NCI-H345 treated with DMSO at 0.1 percent for 48 hours (cell line): ENCODE measurements around the gene ARMC2.
A peak's percentile ranks its signal among the peaks of the same experiment; 100 is the strongest.
"Not testable (repeated sequence)": the region's sequence is repeated elsewhere in the genome, so short reads cannot be mapped to it uniquely, and the experiment has no call there.

ENCODE experiments used
- DNase-seq: peaks from one replicate; lab custom pipeline; 2025; ENCODE audit not compliant: unreplicated experiment; lab: John Stamatoyannopoulos, UW

The ARMC2 gene, protein sequence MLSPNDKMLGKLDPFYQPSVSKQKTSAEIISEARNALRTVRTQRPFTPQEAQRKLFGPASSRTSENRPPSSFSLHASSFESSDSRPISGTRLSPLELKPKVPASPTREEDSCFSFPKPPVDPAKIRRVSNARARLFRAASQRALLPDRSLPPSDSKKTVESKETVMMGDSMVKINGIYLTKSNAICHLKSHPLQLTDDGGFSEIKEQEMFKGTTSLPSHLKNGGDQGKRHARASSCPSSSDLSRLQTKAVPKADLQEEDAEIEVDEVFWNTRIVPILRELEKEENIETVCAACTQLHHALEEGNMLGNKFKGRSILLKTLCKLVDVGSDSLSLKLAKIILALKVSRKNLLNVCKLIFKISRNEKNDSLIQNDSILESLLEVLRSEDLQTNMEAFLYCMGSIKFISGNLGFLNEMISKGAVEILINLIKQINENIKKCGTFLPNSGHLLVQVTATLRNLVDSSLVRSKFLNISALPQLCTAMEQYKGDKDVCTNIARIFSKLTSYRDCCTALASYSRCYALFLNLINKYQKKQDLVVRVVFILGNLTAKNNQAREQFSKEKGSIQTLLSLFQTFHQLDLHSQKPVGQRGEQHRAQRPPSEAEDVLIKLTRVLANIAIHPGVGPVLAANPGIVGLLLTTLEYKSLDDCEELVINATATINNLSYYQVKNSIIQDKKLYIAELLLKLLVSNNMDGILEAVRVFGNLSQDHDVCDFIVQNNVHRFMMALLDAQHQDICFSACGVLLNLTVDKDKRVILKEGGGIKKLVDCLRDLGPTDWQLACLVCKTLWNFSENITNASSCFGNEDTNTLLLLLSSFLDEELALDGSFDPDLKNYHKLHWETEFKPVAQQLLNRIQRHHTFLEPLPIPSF

GRCh38 chr6:108848116-108848868, at the start of gene ARMC2:
TSS of gene ARMC2 (plus strand) at chr6:108848422. CDS start at chr6:108854268, 5,846 bp downstream.
- DNase-seq, result peak; percentile 78

- DNase-seq, result no peak
These were observed 49.4 kb upstream of the ARMC2 start for GRCh38 chr6:108798670-108799353.

GRCh38 chr6:108799354-108799717, 48.9 kb upstream of the ARMC2 start:
- no peak for DNase-seq

GRCh38 chr6:108799791-108800190, 48.4 kb upstream of the ARMC2 start:
- DNase-seq, result no peak

GRCh38 chr6:108800427-108800864, 47.8 kb upstream of the ARMC2 start:
- DNase-seq, result no peak

DNA sequence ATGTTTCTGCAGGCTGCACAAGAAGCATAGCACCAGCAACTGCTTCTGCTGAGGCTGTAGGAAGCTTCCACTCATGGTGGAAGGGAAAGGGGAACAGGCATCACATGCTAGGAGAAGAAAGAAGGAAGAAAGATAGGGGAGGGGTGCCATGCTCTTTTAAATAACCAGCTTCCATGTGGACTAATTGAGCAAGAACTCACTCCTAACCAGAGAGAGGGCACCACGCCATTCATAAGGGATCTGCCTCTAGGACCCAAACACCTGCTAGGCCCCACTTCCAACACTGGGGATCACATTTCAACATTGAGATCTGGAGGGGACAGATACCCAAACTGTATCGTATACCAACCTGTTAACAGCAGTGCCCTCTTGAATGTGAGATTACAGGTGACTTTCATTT, 46.9 kb upstream of the ARMC2 start:
- DNase-seq, result no peak

DNA sequence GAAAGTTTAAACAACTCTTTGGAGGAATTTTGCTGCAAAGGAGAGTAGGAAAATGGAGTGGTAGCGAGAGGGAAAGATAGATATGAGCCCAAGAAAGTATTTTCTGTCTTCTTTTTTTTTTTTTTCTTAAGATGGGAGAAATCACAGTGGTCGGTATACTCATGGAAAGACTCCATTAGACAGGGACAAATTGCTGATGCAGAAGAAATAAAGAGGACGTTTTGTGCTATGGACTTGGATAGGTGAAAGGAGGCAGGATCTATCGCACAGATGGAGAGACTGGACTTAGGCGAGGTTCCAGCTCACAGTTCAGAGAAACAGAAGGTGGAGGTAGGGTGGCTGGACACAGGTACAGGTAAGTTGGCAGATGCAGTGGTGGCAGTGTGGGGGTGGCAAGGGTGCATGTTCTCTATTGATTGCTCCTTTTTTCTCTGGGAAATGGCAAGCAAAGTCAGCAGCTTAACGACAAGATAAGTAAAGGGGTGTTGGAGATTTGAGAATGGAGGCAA, 44.2 kb upstream of the ARMC2 start:
- DNase-seq, result no peak

DNA sequence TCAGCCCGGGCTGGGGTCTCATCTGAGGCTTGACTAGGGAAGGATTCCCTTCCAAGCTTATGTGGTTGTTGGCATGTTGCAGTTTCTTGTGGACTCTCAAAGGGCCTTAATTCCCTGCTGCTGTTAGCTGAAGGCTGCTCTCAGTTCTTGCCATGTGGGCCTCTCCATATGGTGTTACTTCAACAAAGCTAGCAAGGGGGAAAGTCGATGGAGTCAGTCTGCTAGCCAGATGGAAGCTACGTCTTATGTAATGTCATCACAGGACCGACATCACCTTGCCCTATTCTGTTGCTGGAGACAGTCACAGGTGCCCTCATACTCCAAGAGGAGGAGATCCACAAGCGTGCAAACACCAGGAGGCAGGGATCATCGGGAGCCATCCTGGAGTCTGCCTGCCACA, 43.3 kb upstream of the ARMC2 start:
- no peak for DNase-seq

DNA sequence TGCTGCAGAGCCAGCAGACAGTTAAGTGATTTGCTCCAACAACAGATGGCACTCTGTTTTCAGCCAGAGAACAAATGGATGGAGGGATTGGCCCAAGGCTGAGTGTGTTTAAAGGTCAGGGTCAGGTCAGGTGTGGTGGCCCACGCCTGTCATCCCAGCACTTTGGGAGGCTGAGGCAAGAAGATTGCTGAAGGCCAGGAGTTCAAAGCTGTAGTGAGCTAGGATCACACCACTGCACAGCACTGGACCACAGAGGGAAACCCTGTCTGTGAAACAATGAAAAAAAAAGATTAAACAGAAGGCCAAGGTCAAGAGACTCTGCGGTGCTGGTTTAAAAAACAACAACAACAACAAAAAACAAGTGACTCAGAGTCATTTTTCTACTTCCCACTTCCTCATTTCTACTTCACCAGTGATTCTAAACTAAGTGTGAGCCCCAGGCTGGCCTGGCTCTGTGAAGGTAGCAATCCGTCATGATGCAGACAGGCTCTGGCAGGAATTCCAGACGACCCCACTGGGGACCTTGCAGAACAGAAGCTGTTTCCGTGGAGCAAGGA, 42.5 kb upstream of the ARMC2 start:
- DNase-seq, result no peak

DNA sequence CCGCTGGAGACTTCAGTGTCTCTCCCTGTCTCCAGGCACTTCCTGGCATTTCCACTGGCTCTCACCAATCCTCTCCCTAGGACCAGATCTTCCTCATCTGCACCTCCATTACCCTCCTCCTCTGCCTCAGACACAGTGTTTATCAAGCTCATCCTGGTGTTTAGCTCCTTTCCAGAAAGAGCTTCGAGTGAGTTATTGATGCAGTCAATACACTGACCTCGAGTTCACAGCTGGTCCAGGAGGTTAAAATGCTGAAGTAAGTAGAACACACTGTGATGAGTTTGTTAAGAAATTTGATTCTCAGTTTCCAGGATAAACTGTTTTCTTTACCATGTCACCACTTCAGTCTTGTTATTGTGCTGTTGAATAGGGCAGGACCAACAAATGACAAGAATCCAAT, 42.1 kb upstream of the ARMC2 start:
- DNase-seq, result no peak

DNA sequence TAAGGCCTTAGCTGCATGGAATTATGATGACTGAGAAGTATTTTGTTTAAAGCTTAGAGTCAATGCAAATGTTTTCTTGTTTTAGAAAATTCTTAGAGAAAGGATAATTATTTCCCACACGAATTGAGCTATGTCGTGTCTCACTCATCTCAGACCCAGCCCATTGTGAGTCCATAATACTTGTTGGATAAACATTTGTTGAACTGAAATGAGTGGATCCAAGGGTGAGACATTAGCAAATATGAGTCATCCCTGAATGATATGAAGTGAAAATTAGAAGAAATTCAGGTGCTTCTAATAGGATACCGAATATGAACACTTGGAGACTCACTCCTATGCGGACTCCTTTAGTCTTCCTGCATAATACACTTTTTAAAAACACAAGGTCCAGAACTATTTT, 41.6 kb upstream of the ARMC2 start:
- DNase-seq, result no peak

DNA sequence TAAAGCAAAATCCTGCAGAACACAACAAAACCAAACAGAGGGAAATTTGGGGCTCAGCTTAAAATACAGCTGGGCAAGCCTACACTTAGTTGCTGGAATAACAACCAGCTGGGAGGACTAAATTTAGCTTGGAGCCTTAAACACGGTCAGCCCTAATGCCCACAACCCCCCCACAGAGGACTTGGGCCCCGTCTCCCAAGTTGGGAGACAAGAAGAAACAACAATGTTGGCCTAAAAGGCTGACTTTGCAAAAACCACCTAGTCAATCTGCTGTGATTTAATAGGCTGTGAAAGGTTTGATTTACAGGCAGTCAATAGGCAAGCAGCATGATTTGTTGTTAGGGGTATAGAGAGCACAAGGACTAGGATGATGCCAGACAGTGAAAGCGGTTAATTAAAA, 40.3 kb upstream of the ARMC2 start:
- no peak for DNase-seq

DNA sequence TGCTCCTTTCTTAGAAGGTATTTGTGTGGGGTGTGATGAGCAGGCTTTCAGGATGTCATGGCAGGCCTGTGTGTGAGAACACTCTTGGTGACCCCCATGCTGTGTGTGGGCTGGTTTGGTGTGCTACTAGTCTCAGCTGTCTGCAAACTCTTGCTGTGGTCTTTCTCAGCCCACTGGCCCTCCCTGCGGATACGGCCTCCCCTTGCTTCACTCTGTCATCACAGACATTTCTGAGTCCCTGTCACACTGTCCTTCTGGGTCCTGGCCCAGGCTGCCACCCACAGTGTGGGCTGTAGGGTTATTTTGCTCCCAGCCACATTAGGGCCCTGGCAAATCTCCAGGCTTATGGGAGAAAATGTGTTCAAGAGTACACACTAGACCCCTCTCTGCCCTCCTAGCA, 39.0 kb upstream of the ARMC2 start:
- no peak for DNase-seq

GRCh38 chr6:108810057-108810643, 38.1 kb upstream of the ARMC2 start:
- no peak for DNase-seq

GRCh38 chr6:108811490-108811889, 36.7 kb upstream of the ARMC2 start:
- DNase-seq, result no peak

- not testable (repeated sequence) for DNase-seq
These were observed 35.0 kb upstream of the ARMC2 start for GRCh38 chr6:108813218-108813617.

DNA sequence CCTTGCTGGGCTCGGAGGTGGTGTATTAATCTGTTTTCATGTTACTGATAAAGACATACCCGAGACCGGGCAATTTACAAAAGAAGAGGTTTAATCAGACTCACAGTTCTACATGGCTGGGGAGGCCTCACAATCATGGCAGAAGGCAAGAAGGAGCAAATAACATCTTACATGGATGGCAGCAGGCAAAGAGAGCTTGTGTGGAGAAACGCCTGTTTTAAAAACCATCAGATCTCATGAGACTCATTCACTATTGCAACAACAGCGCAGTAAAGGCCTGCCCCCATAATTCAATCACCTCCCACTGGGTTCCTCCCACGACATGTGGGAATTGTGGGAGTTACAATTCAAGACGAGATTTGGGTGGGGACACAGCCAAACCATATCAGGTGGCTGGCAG, 30.9 kb upstream of the ARMC2 start:
- DNase-seq, result not testable (repeated sequence)

DNA sequence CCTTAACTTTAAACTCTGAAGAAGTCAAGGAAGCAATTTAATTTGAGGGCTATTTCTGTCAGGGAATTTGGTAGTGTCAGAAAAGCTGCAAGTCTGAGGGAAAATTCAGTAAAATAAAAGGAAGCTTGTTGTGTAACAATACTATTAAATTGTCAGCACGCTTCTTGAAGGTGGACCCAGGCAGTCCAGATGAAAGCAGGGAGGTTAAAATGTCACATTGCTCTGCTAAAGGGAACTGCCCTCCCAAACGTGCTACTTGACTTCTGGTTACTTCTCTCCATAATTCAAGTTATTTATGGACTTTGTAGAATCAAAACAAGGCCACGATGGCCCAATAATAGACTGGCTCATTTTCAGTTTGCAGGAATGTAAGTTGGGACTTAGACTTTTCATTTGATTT, 28.2 kb upstream of the ARMC2 start:
- no peak for DNase-seq

DNA sequence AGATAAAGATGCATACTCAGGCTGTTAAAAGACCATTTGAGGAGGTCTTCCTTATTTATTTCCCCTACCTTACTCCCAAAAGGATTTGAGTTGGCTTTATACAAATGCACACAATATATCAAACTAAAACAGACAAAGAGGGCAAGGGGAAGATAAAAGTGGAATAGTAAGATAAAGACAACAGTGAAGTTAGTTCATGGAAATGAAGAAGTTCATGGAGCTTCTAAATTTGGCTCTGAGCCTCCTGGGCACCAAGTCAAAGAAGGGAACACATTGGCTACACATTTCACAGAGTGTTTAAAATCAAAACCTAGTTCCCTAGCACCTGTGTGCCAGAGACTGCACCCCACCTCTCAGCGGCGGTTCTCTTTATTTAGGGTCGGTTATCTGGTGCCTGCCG, 25.8 kb upstream of the ARMC2 start:
- no peak for DNase-seq

DNA sequence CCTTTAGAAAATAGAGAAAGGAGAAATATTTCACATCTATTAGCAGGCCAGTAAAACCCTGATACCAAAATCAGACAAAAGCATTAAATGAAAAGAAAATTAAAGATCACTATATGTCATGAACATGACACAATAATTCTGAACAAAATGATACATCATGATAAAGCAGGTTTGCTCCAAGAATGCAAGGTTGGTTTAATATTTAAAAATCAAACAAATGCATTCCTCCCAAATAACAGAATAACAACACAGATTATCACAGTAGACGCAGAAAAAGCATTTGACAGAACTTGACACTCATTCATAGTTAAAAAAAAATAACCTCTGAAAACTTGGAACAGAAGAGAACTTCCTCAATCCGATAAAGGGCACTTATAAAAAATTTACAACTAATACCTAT, 22.9 kb upstream of the ARMC2 start:
- no peak for DNase-seq
